Epithelial cell of esophagus (primary cell): Measurements from ENCODE around the gene ADGRL3.

Experiments
- DNase-seq: peaks from one replicate; pipeline ENCODE4 v3.0.0; 2010; ENCODE audit warnings: low read depth
- H3K4me3 ChIP-seq: 2 replicates; pipeline ENCODE4 v1.5.1; 2011; ENCODE audit warnings: mild to moderate bottlenecking, low read length, control low read depth
- CTCF ChIP-seq: IDR thresholded peaks from 2 replicates; pipeline ENCODE4 v1.5.1; 2011; ENCODE audit warnings: low read depth, mild to moderate bottlenecking, low read length, control low read depth, inconsistent platforms; ENCODE audit not compliant: insufficient read depth; ENCODE audit errors: missing control alignments

The ADGRL3 gene

GRCh38 chr4:61473306-61473705 is 273.2 kb downstream of the ADGRL3 start:
- TF ChIP-seq CTCF: no peak
- DNase-seq: no peak
- H3K4me3 ChIP-seq: no peak overlapping the region

GRCh38 chr4:61478340-61478739 is 278.2 kb downstream of the ADGRL3 start:
- no peak overlapping the region for H3K4me3 ChIP-seq
- TF ChIP-seq CTCF: no peak
- no peak for DNase-seq

- no peak overlapping the region for H3K4me3 ChIP-seq
- TF ChIP-seq CTCF: no peak
- no peak for DNase-seq
Observed at GRCh38 chr4:61485056-61485455, 284.9 kb downstream of the ADGRL3 start.

GRCh38 chr4:61489927-61490326 is 289.8 kb downstream of the ADGRL3 start:
- peak; percentile 30 for DNase-seq
- H3K4me3 ChIP-seq: no peak overlapping the region
- TF ChIP-seq CTCF: peak; percentile 2

GRCh38 chr4:61493041-61493440 is 292.9 kb downstream of the ADGRL3 start:
- no peak overlapping the region for H3K4me3 ChIP-seq
- no peak for DNase-seq
- no peak for TF ChIP-seq CTCF

GRCh38 chr4:61493470-61493869 is 293.3 kb downstream of the ADGRL3 start:
- TF ChIP-seq CTCF: no peak
- no peak for DNase-seq
- no peak overlapping the region for H3K4me3 ChIP-seq

- H3K4me3 ChIP-seq: no peak overlapping the region
- peak; percentile 54 for TF ChIP-seq CTCF
- DNase-seq: peak; percentile 51
Observed at GRCh38 chr4:61500883-61501282, 300.8 kb downstream of the ADGRL3 start.
